GM12873 (cell line): Measurements from ENCODE around the gene OR2H2.

Experiments
- CTCF ChIP-seq: IDR thresholded peaks from 2 replicates; pipeline ENCODE4 v1.5.1; 2012; ENCODE audit warnings: low read depth, mild to moderate bottlenecking, moderate library complexity, low read length, control low read depth; ENCODE audit not compliant: insufficient read depth; ENCODE audit errors: missing control alignments

The OR2H2 gene

GRCh38 chr6:29558439-29559079 lies 26.4 kb upstream of the OR2H2 start:
- TF ChIP-seq CTCF: no peak

GRCh38 chr6:29559524-29560287 lies 25.2 kb upstream of the OR2H2 start, which contains the start of gene UBD:
UBD (minus strand) TSS chr6:29559732; CDS start chr6:29559701, 31 bp downstream.
- TF ChIP-seq CTCF: no peak

GRCh38 chr6:29561091-29561490 lies 23.8 kb upstream of the OR2H2 start:
- TF ChIP-seq CTCF: no peak

GRCh38 chr6:29561606-29562181 lies 23.2 kb upstream of the OR2H2 start:
- no peak for TF ChIP-seq CTCF

- TF ChIP-seq CTCF: no peak
These were observed 21.4 kb upstream of the OR2H2 start for GRCh38 chr6:29563435-29563965.

GRCh38 chr6:29564875-29565274 lies 20.0 kb upstream of the OR2H2 start:
- TF ChIP-seq CTCF: no peak

GRCh38 chr6:29566856-29567255 lies 18.1 kb upstream of the OR2H2 start:
- TF ChIP-seq CTCF: no peak
